H9 (cell line): ENCODE measurements around the gene RTTN. TPM values are rescaled to one million over a fixed set of nuclear protein-coding genes. Genes with fewer than 3 reads are reported as not detected.

ENCODE experiments used
- DNase-seq: peaks from one replicate; pipeline ENCODE4 v3.0.0-alpha.2; 2017
- H2AFZ ChIP-seq: one replicate; pipeline ENCODE4 v1.6.1; 2013; ENCODE audit warnings: mild to moderate bottlenecking, low read length, control low read depth, moderate library complexity
- H2AK5ac ChIP-seq: 2 replicates; pipeline ENCODE4 v1.6.1; 2013; ENCODE audit warnings: low read length, control low read depth, mixed read lengths; ENCODE audit not compliant: insufficient read length
- H2BK120ac ChIP-seq: one replicate; pipeline ENCODE4 v1.6.1; 2013; ENCODE audit warnings: low read depth, mild to moderate bottlenecking, low read length, control low read depth, inconsistent platforms; ENCODE audit not compliant: poor library complexity, severe bottlenecking
- H2BK12ac ChIP-seq: 2 replicates; pipeline ENCODE4 v1.6.1; 2013; ENCODE audit warnings: low read length, control low read depth, mixed read lengths, low read depth; ENCODE audit not compliant: insufficient read length
- H2BK15ac ChIP-seq: 2 replicates; pipeline ENCODE4 v1.6.1; 2013; ENCODE audit warnings: low read depth, low read length, control low read depth
- H2BK20ac ChIP-seq: one replicate; pipeline ENCODE4 v1.6.1; 2013; ENCODE audit warnings: low read depth, mild to moderate bottlenecking, low read length, control low read depth, inconsistent platforms; ENCODE audit not compliant: poor library complexity, severe bottlenecking
- H2BK5ac ChIP-seq: 2 replicates; pipeline ENCODE4 v1.6.1; 2013; ENCODE audit warnings: low read length, control low read depth, mixed read lengths; ENCODE audit not compliant: insufficient read length
- H3K14ac ChIP-seq: 2 replicates; pipeline ENCODE4 v1.6.1; 2013; ENCODE audit warnings: low read length, control low read depth; ENCODE audit not compliant: insufficient read depth
- H3K18ac ChIP-seq: 2 replicates; pipeline ENCODE4 v1.6.1; 2013; ENCODE audit warnings: low read depth, mild to moderate bottlenecking, mixed read lengths, low read length, control low read depth; ENCODE audit not compliant: insufficient read length
- H3K23ac ChIP-seq: 2 replicates; pipeline ENCODE4 v1.6.1; 2013; ENCODE audit warnings: low read length, control low read depth, mixed read lengths, low read depth; ENCODE audit not compliant: insufficient read length
- H3K23me2 ChIP-seq: 2 replicates; pipeline ENCODE4 v1.6.1; 2013; ENCODE audit warnings: low read depth, mild to moderate bottlenecking, mixed read lengths, low read length, control low read depth; ENCODE audit not compliant: insufficient read length, poor library complexity, severe bottlenecking
- H3K27ac ChIP-seq: 2 replicates; pipeline ENCODE4 v1.5.1; 2013; ENCODE audit warnings: low read length, control low read depth, mixed read lengths, low read depth; ENCODE audit not compliant: insufficient read length
- H3K27me3 ChIP-seq: 2 replicates; pipeline ENCODE4 v1.6.1; 2013; ENCODE audit warnings: low read length, control low read depth, inconsistent platforms; ENCODE audit not compliant: insufficient read depth
- H3K4ac ChIP-seq: 2 replicates; pipeline ENCODE4 v1.6.1; 2013; ENCODE audit warnings: low read depth, mild to moderate bottlenecking, control low read depth, inconsistent platforms, low read length, moderate library complexity
- H3K4me1 ChIP-seq: 2 replicates; pipeline ENCODE4 v1.6.1; 2013; ENCODE audit warnings: low read length, control low read depth, inconsistent platforms; ENCODE audit not compliant: insufficient read depth
- H3K4me2 ChIP-seq: 2 replicates; pipeline ENCODE4 v1.6.1; 2013; ENCODE audit warnings: low read length, control low read depth, mixed read lengths; ENCODE audit not compliant: insufficient read length, insufficient read depth
- H3K56ac ChIP-seq: 2 replicates; pipeline ENCODE4 v1.6.1; 2013; ENCODE audit warnings: low read depth, mild to moderate bottlenecking, mixed read lengths, low read length, control low read depth; ENCODE audit not compliant: insufficient read length
- H3K79me1 ChIP-seq: 2 replicates; pipeline ENCODE4 v1.6.1; 2013; ENCODE audit warnings: low read depth, mild to moderate bottlenecking, moderate library complexity, low read length, control low read depth, inconsistent platforms; ENCODE audit not compliant: insufficient read depth, poor library complexity, severe bottlenecking
- H3K79me2 ChIP-seq: 2 replicates; pipeline ENCODE4 v1.6.1; 2013; ENCODE audit warnings: low read length, control low read depth, inconsistent platforms; ENCODE audit not compliant: insufficient read depth
- H3K9ac ChIP-seq: 2 replicates; pipeline ENCODE4 v1.6.1; 2013; ENCODE audit warnings: low read length, control low read depth, mixed read lengths; ENCODE audit not compliant: insufficient read length; ENCODE audit errors: extremely low read depth
- H3K9me3 ChIP-seq: one replicate; pipeline ENCODE4 v1.6.1; 2013; ENCODE audit warnings: low read depth, low read length, inconsistent platforms; ENCODE audit not compliant: control insufficient read depth
- H3T11ph ChIP-seq: one replicate; pipeline ENCODE4 v1.6.1; 2013; ENCODE audit warnings: mild to moderate bottlenecking, low read length, control low read depth, inconsistent platforms
- H4K20me1 ChIP-seq: one replicate; pipeline ENCODE4 v1.6.1; 2013; ENCODE audit not compliant: control insufficient read depth, insufficient read length, insufficient read depth
- H4K5ac ChIP-seq: 2 replicates; pipeline ENCODE4 v1.6.1; 2013; ENCODE audit warnings: low read depth, mild to moderate bottlenecking, mixed read lengths, low read length, control low read depth; ENCODE audit not compliant: insufficient read length
- H4K8ac ChIP-seq: replicated peaks from 2 replicates; pipeline ENCODE4 v1.6.1; 2013; ENCODE audit warnings: low read length, control low read depth, mixed read lengths, low read depth; ENCODE audit not compliant: insufficient read length
- H4K91ac ChIP-seq: 2 replicates; pipeline ENCODE4 v1.6.1; 2013; ENCODE audit warnings: low read depth, mild to moderate bottlenecking, moderate library complexity, mixed read lengths, low read length, control low read depth; ENCODE audit not compliant: insufficient read length
- H3K27ac Mint-ChIP-seq, 3 experiments: 2 replicates in 2 of 3; 3 replicates in 1 of 3; pipeline ENCODE4 v1.8.0; 2020 to 2021; ENCODE audit warnings: mixed read lengths in 3 of 3, mild to moderate bottlenecking in 1 of 3, moderate library complexity in 1 of 3
- H3K27me3 Mint-ChIP-seq: 2 replicates; pipeline ENCODE4 v1.8.0; 2021; ENCODE audit warnings: low read depth, mild to moderate bottlenecking, moderate library complexity, mixed read lengths
- H3K36me3 Mint-ChIP-seq, 3 experiments: 2 replicates in 2 of 3; 3 replicates in 1 of 3; pipeline ENCODE4 v1.8.0; 2020 to 2021; ENCODE audit warnings: low read depth in 3 of 3, mixed read lengths in 3 of 3; ENCODE audit not compliant: insufficient read depth in 1 of 3
- H3K4me1 Mint-ChIP-seq, 2 experiments: 2 replicates each; pipeline ENCODE4 v1.8.0; 2020; ENCODE audit warnings: mixed read lengths in 2 of 2
- H3K4me3 Mint-ChIP-seq, 2 experiments: 2 replicates in 1 of 2; 3 replicates in 1 of 2; pipeline ENCODE4 v1.8.0; 2020 to 2021; ENCODE audit warnings: mild to moderate bottlenecking in 2 of 2, mixed read lengths in 2 of 2, moderate library complexity in 1 of 2
- H3K9me3 Mint-ChIP-seq, 2 experiments: 2 replicates in 1 of 2; 3 replicates in 1 of 2; pipeline ENCODE4 v1.8.0; 2020; ENCODE audit warnings: mild to moderate bottlenecking in 2 of 2, mixed read lengths in 2 of 2, moderate library complexity in 1 of 2
- CTCF ChIP-seq: fragments of 200-600 bp; sonication (generic); conservative IDR thresholded peaks from 3 replicates; pipeline ENCODE4 v1.8.0; 2021; ENCODE audit warnings: antibody characterized with exemption, mild to moderate bottlenecking
- WGBS: extraction: QIAGEN DNeasy Blood & Tissue Kit; methylation state at CpG from one replicate; pipeline ENCODE4 v1.1.7; 2013; ENCODE audit warnings: missing lambda C conversion rate, low lambda C conversion rate, mixed read lengths; ENCODE audit not compliant: insufficient read length; ENCODE audit errors: extremely low coverage; 5-methylcytosine and 5-hydroxymethylcytosine counted together
- total RNA-seq: library from RNA; stranded (reverse); gene quantifications from 2 replicates; pipeline ENCODE4 v1.2.1, GENCODE V29; 2021

Gene RTTN
- total RNA-seq, 1 experiment from 2014 or later = 17.6 TPM

- H2AFZ ChIP-seq = no peak overlapping the region
- no peak overlapping the region for H2BK120ac ChIP-seq
- Mint-ChIP-seq H3K27me3 (peaks cover 34% of the 10 kb centered on the region), H3K4me3 (no peak overlapping the region), H3K27ac (no peak overlapping the region), H3K4me1 (peaks cover 14 to 15% of the 10 kb centered on the region in 2 experiments), H3K36me3 (no peaks in the 10 kb centered on the region), H3K9me3 (no peaks in the 10 kb centered on the region; a peak in 1 of 5 replicates)
- no peak overlapping the region for H3K18ac ChIP-seq
- no peaks in the 10 kb centered on the region for H3K23me2 ChIP-seq
- no peak overlapping the region for H2AK5ac ChIP-seq
- no peak overlapping the region for H4K5ac ChIP-seq
- no peaks in the 10 kb centered on the region for H3K79me1 ChIP-seq
- no peak overlapping the region for H3K9ac ChIP-seq
- H4K20me1 ChIP-seq = no peaks in the 10 kb centered on the region
- H4K8ac ChIP-seq = no peak overlapping the region
- H4K91ac ChIP-seq = no peak overlapping the region
- H3K9me3 ChIP-seq = no peaks in the 10 kb centered on the region
- WGBS = no CpG with 5 or more reads among the region's 5 CpGs
- no peak overlapping the region for H3K27ac ChIP-seq
- no peak overlapping the region for H2BK12ac ChIP-seq
- H3K56ac ChIP-seq = no peak overlapping the region
- no peak for DNase-seq
- no peak overlapping the region for H3K23ac ChIP-seq
- H3K79me2 ChIP-seq = no peaks in the 10 kb centered on the region
- no peak overlapping the region for H2BK20ac ChIP-seq
- H3K14ac ChIP-seq = no peak overlapping the region
- no peak overlapping the region for H3T11ph ChIP-seq
- no peaks in the 10 kb centered on the region for H3K27me3 ChIP-seq
- peaks cover 2% of the 10 kb centered on the region; the same call in 1 of the 2 replicates for H3K4me1 ChIP-seq
- H3K4me2 ChIP-seq = no peak overlapping the region
- TF ChIP-seq CTCF = no peak
- no peak overlapping the region for H2BK15ac ChIP-seq
- no peak overlapping the region for H3K4ac ChIP-seq
- no peak overlapping the region for H2BK5ac ChIP-seq
Measured at GRCh38 chr18:70220628-70221027, 15.1 kb upstream of the RTTN start.
